Activated CD8-positive, alpha-beta memory T cell treated with anti-CD3 and anti-CD28 coated beads for 4 hours (primary cell): ENCODE data around the gene RAP2A.

ENCODE experiments used
- DNase-seq, 2 donors: peaks; one replicate each; pipeline ENCODE4 v3.0.0-alpha.2; 2020; ENCODE audit warnings: low read depth in 2 of 2

The RAP2A gene

DNA sequence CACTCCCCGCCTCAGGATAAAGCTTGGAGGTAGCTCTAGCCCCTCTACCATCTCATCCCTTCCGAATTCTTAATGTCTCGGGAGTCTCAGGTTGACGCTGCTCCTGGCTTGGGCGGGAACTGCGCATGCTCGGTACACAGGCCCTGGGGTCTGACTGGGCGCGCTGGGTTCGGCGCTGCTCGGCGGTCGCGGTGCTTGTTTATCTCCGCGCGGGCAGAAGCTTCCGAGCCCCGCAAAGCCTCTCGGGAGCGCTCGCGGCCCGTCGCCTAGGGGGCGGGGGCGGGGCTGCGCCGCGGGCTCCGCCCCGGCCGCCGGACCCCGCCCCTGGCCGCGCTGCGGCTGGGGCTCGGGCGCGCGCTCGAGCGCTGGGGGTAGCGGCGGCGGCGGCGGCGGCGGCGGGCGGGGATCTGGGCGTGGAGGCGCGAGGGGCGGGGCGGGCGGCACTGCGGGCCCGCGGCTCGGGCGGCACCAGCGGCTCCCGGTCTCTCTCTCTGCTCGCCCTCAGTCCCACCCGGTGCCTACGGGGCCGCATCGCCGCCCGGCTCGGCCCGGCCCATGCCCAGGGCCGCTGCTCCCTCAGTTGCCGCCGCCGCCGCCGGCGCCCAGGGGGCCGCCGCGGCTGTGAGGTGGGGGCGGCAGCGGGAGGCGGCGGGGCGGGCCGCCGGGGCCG lies at the start of gene RAP2A:
RAP2A (plus strand) TSS at position 443 of the 670 bp plus-strand sequence. CDS start 302 bp downstream, outside the sequence.
- DNase-seq, result peak; percentile 75 to 86

GRCh38 chr13:97384371-97384770 lies 49.6 kb upstream of the RAP2A start:
- no peak for DNase-seq

GRCh38 chr13:97385146-97385545 lies 48.8 kb upstream of the RAP2A start:
- DNase-seq, result no peak

- DNase-seq, result no peak
These were observed 48.1 kb upstream of the RAP2A start for GRCh38 chr13:97385854-97386253.

DNA sequence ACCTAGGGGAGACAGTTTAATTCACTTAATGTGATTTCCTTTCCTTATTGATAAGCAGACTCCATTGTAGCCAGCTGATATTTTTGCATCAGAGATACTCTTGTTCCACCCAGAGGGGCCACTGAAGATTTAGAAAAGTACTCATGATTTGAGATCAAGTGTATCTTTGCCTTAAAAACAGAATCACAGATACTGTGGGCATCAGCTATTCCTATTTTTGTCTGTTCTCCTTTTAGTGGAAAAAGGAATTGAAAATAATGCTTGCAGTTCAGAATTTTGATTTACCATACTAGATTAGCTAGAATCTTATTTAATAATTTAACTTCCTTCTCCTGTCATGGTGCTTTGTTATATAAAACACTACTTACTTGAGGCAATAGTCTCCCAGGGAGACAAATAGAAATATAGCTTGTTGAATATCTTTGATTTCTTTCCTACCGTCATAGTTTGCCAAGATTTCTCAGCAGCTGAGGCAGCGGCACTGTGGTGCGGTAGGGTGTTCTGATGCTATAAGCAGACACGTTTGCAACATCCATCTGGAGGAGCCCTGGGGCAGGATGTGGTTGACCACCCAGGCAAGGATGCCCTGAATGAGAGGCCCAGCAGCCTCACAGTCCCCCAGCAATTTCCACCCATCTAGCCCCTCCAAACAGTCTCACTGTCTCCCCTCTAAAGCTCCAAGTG lies 47.0 kb upstream of the RAP2A start:
- DNase-seq, result no peak

GRCh38 chr13:97387485-97387839 lies 46.5 kb upstream of the RAP2A start:
- DNase-seq, result no peak

- no peak for DNase-seq
These were observed 46.1 kb upstream of the RAP2A start for GRCh38 chr13:97387890-97388289.

GRCh38 chr13:97388373-97388772 lies 45.6 kb upstream of the RAP2A start:
- no peak for DNase-seq

GRCh38 chr13:97390941-97391600 lies 42.9 kb upstream of the RAP2A start:
- no peak for DNase-seq

DNA sequence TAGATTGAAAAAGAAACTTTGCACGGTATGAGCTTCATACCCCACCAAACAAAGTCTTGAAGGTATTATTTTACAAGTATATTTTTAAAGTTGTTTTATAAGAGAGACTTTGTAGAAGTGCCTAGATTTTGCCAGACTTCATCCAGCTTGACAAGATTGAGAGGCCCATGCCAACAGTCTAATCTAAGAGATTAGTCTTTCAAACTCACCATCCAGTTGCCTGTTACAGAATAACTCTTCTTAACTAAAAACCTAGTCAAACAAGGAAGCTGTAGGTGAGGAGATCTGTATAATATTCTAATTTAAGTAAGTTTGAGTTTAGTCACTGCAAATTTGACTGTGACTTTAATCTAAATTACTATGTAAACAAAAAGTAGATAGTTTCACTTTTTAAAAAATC lies 41.9 kb upstream of the RAP2A start:
- no peak for DNase-seq

GRCh38 chr13:97394542-97394941 lies 39.4 kb upstream of the RAP2A start:
- no peak for DNase-seq

GRCh38 chr13:97395447-97396136 lies 38.4 kb upstream of the RAP2A start:
- DNase-seq, result no peak

DNA sequence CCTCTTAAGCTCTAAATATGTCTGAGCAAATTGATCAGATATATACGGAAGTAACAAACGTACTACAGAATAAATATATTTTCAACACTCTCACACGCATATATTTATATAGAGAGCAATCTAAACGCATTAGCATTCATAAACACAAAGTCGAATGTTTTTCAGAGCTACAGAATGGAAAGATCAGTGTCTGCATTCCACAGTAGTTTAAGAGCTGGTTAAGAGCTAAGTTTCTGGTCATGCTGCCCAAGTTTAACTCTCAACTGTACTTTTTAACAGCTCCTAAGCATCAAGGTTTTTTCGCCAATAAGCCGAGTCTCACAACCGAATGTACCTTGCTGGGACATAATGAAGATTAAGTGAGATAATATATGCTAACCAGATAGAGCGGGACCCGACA lies 36.7 kb upstream of the RAP2A start:
- no peak for DNase-seq

DNA sequence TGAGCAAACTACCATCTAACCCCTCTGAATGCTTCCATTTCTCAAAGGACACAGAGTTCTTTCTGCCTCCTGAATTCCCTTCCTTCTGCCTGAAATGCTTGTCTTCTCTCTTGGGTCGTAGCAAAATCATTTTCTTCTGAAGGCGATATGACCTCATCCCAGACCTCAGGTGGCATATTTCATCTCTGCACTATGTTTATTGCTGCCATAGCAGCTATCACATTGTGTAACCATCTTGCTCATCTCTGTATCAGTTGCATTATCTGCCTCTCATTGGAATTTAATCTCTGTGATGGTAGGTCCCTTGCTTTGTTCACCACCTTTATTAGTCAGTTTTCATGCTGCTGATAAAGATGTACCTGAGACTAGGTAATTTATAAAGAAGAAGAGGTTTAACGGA lies 32.5 kb upstream of the RAP2A start:
- no peak for DNase-seq

DNA sequence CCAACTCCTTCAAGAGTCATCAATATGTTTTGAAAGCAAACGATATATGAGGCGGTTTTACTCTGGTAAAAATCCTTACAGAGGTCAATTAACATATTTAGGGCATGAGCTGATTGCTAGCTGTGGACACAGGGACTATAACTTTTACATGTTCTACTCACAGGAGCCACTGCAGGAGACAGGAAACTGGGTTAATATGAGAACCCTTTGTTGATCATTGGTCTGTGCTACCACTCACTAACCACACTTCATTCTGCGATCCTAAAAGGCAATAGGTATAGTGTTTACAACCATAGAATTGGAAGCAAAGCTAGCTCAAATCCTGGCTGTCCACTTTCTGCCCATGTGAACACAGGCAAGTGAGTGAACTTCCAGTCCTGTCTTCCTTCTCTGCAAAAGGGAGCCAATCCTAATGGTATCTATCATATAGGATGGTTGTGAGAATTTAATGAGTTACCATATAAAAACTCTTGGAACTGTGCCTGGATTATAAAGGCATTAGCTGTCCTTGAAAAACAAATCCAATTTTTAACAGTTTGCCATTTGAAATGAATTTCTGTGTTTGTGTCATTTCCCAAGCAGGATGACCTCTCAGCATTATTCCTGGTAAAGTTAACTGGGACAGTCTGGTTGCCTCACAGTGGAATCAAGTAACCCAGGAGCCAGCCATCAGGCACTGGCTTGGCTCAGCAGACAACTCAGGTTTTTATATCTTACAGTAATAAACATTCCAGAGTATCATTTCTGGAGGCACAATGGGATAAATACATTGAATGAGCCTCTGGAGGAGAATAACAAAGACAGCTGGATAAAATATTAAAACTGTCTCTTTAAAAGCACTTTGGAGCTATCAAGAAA lies 29.8 kb upstream of the RAP2A start:
- no peak for DNase-seq

GRCh38 chr13:97407540-97407939 lies 26.4 kb upstream of the RAP2A start:
- no peak for DNase-seq

DNA sequence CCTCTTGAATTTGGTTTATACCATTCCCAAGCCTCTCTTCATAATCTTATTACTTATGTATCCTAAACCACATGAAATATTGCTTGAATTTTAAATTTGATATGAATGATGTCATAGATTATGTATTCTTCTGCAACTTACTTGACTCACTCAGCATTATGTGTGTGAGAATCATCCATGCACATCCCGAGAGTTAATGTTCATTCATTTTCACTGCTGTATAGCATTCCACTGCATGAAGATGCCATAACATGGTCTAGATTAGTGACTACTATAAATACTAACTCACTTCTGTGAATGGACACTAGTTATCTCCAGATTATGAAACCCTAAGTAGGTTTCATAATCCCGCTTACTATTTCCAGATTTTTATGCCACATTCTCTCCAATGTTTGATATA lies 25.0 kb upstream of the RAP2A start:
- DNase-seq, result no peak

DNA sequence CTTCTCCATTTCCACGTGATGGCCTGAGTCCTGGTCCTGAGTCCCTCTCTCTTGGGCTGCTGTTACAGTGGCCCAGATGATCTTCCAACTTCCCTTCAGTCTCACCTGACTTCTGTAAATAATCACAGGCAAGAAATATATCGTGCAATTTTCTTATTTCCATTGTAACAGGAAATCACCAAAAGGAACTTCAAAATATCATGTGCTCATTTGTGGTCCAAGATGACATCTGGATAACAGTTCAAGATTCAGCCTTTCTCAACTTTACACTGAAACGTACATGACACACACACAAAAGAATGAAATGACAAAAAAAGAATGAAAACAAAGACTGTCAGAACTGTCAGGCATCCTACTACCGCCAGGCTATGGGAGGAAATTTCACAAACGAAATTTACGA lies 22.0 kb upstream of the RAP2A start:
- DNase-seq, result no peak

- DNase-seq, result no peak
These were observed 20.3 kb upstream of the RAP2A start for GRCh38 chr13:97413694-97414093.

GRCh38 chr13:97414392-97414791 lies 19.6 kb upstream of the RAP2A start:
- no peak for DNase-seq

- DNase-seq, result no peak
These were observed 16.3 kb upstream of the RAP2A start for GRCh38 chr13:97417698-97418097.
